CD1c-positive myeloid dendritic cell (primary cell): ENCODE measurements around the gene OVOL1.
A peak's percentile ranks its signal among the peaks of the same experiment; 100 is the strongest.
"Not testable (repeated sequence)": the region's sequence is repeated elsewhere in the genome, so short reads cannot be mapped to it uniquely, and the experiment has no call there.

Experiments used
- DNase-seq: peaks from one replicate; pipeline ENCODE4 v3.0.0-alpha.2; 2016; ENCODE audit errors: extremely low spot score

The OVOL1 gene

DNA sequence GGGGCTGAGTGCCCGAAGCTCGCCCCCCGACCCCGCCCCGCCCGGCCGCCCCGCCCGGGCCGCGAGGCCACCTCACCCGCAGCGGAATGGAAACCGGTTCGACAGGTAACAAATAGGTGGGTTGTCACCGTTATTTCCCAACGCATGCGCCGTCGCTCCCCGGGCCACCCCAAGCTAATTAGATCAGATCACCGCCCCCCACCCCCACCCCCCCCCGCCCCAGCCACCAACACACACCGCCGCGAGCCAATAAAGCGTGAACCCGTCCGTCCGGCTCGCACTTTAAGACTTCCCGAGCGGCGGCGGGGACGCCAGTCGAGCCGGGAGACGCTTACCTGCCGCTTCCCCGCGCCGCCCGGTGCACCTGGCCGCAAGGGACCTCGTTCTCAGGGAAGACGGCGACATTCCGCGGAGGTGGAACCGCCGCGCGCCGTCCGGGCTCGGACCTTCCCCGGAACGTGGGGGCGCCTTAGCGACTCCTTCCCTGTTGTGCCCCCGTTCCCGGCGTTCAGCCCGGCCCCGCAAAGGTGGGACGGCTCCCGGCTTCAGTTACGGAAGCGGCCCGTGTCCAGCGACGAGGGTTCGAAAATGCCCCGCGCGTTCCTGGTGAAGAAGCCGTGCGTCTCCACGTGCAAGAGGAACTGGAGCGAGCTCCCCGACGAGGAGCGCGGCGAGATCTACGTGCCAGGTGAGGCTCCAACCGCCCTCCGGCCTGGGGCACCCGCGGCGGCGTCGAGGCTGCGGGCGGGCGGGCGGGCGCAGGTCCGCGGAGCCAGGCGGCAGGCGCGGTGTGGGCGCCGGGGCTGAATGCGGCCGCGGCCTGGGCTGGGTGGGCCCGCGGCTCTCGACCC is at the start of gene OVOL1:
TSS of gene OVOL1 (plus strand) at position 278 of the 851 bp plus-strand sequence. CDS start at position 589, 311 bp downstream.
- DNase-seq, result peak; percentile 17

DNA sequence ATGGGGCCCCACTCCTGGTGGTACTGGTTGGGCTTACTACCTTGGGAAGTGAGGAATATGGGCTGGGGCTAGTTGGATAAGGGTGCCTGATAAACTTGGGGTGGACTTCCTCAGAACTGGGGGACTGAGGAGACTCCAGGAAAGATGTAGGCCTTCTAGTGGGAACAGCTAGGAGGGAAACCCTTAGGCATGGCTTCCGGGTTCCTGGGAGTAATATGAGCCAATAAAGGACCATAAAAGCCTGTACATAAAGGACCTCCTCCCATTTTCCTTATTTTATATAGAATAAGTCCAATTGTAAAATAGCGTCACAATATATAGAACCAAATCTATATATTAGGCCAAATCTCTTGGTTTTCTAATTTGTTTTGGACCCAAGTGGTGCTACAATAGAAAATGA is 47.8 kb upstream of the OVOL1 start:
- no peak for DNase-seq

GRCh38 chr11:65741185-65741584 is 45.7 kb upstream of the OVOL1 start:
- no peak for DNase-seq

- DNase-seq, result no peak
Observed at GRCh38 chr11:65742353-65742752, 44.5 kb upstream of the OVOL1 start.

DNA sequence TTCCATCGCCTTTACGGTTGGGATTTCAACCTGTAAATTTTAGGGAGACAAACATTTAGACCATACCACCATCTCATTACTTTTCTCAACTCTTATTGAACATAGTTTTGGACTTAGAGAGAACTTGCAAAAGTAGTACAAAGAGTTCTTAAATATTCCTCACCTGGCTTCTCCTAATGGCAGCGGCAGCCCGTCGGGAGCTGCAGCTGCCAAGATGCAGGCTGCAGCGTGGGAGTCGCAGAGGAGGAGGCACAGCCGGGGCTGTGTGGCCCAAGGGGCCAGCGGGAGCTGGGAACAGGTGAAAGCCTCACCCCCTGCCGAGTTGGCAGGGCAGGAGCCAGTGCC is 43.2 kb upstream of the OVOL1 start:
- DNase-seq, result no peak

DNA sequence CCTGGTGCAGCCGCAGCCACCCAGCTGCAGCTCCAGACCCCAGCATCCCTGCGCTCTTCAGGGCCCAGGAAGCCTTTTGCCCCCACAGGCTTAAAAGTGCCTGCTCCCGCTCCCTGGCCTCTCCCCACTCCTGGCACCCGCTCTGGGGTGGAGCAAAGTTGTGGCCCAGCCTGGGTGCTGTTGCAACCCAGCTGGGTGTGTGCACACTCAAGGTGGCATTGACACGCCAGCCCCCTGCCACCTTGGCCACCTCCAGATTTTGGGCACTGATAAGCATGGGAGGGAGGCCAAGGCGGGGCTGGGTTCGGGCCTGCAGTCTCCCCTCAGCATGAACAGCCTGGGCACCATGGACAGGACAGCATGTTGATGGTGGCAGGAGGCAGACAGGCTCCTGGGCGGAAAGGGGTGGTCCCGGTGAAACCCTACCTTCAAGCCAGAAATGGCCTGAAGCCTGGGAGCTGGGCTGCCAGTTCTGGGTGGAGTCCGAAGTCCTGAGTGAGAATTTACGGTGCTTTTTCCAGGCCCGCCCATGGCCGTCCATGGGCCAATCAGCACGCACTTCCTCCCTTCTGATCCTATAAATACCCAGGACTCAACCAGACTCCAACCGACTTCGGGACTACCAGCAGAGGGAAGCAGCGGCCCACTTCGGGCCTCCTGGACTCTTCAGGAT is 42.7 kb upstream of the OVOL1 start:
- peak; percentile 50 for DNase-seq

DNA sequence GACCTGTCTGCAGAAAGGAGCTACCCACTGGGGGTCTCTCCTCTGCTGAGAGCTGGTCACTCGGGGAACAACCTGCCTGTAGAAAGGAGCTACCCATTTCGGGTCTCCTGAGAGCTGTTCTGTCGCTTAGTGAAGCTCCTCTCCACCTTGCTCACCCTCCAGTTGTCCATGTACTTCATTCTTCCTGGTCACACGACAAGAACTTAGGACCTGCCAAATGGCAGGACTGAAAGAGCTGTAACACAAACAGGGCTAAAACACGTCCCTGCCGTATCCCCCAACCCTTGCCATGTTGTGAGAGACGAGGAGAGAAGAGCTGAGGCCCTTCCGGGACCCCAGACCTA is 42.2 kb upstream of the OVOL1 start:
- no peak for DNase-seq

GRCh38 chr11:65745049-65745448 is 41.8 kb upstream of the OVOL1 start:
- DNase-seq, result no peak

DNA sequence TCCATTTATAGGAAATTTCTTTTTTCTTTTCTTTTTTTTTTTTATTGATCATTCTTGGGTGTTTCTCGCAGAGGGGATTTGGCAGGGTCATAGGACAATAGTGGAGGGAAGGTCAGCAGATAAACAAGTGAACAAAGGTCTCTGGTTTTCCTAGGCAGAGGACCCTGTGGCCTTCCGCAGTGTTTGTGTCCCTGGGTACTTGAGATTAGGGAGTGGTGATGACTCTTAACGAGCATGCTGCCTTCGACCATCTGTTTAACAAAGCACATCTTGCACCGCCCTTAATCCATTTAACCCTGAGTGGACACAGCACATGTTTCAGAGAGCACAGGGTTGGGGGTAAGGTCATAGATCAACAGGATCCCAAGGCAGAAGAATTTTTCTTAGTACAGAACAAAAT is 24.7 kb upstream of the OVOL1 start:
- not testable (repeated sequence) for DNase-seq

- DNase-seq, result not testable (repeated sequence)
Observed at GRCh38 chr11:65762816-65763215, 24.0 kb upstream of the OVOL1 start.

DNA sequence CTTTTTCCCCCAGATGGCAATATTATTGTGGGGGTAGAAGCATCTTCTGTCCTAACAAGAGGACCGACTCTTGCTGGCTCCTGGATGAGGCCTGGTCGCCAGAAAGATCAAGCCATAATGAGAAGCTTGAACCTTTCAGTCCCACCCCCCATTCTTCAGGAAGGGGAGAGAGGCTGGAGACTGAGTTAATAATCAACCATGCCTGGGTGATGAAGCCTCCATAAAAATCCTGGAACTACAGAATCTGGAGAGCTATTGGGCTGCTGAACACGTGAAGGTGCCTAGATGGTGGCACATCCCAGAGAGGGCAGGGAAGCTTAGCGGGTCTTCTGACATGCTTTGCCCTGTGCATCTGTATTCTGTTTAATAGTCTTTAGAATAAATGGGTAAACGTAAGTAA is 22.4 kb upstream of the OVOL1 start:
- no peak for DNase-seq

DNA sequence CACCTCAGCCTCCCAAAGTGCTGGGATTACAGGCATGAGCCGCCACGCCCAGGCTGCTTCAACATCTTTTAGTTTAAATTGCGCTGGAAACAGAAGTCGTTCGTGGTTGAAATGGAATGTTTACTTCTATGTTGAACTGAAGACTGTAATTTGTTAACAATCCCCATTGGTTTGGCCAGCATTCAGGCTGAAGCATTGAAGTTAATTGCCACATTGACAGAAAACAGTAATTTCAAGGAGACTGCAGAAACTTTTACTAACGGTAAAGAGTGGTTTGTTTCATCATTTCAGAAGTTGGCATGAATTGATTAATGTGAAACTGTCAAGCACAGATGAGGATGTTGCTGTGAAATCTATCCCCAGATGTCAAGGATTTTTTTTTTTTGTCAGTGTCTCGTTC is 20.3 kb upstream of the OVOL1 start:
- no peak for DNase-seq

DNA sequence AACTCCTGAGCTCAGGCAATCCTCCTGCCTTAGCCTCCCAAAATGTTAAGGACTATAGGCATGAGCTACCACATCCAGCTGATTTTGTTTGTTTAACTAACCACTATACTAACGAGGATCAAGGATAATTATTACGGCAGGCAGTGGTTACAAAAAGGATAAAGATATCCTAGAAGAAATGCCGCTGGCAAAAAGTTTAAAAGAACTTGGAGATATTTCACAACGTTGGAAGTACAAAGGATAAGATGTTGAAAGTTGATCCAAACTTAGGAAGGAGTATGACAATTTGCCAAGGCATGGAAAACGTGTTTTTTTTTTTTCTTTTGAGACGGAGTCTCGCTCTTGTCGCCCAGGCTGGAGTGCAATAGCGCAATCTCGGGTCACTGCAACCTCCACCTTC is 19.5 kb upstream of the OVOL1 start:
- no peak for DNase-seq

DNA sequence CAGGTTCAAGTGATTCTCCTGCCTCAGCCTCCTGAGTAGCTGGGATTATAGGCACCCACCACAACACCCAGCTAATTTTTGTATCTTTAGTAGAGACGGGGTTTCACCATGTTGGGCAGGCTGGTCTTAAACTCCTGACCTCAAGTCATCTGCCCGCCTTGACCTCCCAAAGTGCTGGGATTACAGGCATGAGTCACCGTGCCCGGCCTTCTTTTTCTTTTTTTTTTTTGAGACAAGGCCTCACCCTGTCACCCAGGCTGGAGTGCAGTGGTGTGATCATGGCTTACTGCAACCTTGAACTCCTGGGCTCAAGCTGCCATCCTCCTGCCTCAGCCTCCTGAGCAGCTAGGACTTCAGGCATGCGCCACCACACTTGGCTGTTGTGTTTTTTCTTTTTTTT is 19.1 kb upstream of the OVOL1 start:
- DNase-seq, result not testable (repeated sequence)

GRCh38 chr11:65770951-65771567 is 15.8 kb upstream of the OVOL1 start:
- no peak for DNase-seq

GRCh38 chr11:65771589-65772112 is 15.2 kb upstream of the OVOL1 start:
- DNase-seq, result no peak

DNA sequence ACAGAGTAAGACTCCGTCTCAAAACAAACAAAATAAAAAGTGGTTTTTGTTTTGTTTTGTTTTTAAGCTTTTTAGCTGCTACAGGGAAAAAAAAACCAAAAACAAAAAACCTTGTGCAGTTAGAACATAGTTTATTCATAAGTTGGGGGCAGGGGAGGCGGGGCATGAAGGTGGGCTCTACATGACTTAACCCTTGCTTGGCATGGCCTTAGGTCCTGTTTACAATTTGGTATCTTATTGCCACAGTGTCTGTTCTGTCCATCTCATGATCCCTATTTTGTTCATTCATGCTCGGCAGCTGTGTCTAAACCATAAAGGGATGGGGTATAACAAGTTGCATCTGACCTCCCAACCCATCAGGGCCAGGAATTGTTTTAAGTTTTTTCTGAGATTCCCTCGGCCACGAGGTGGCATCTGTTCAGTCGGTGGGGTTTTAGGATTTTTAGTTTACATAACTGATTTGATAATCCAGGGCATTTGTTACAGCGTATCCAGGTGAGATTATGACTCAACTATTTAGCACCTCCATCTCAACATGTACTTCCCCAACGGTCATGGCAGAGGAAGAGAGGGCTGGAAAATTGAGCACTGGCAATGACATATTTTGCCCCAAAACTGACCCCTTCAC is 13.0 kb upstream of the OVOL1 start:
- DNase-seq, result no peak

DNA sequence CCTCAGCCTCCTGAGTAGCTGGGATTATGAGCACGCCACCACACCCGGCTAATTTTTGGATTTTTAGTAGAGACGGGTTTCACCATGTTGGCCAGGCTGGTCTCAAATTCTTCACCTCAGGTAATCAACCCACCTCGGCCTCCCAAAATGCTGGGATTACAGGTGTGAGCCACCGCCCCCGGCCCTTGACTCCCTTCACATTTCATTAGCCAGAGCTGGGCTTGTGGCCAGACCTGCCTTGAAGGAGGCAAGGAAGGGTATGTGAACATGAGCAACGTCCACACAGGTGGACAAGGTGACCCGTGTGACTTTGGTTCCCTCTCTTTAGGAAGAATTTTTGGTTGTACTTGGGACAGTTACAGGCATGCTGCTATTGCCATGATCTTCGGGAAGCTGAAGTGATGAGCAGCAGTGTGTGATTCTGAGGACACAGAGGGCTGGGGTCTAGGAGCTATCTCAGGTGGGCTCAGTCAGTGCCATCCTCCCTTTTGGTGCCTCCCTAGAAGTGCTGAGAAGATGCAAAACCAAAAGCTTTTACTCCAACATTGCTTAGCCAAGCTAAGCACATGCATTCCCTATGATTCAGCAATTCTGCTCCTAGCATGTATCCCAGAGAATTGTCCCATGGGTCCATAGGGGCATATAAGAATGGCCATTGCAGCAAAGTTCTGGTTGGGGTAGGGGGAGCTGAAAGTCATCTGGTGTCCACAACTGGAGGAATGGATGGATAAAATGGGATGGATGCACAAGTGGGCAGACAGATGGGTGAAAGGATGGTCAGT is 12.1 kb upstream of the OVOL1 start:
- DNase-seq, result no peak

DNA sequence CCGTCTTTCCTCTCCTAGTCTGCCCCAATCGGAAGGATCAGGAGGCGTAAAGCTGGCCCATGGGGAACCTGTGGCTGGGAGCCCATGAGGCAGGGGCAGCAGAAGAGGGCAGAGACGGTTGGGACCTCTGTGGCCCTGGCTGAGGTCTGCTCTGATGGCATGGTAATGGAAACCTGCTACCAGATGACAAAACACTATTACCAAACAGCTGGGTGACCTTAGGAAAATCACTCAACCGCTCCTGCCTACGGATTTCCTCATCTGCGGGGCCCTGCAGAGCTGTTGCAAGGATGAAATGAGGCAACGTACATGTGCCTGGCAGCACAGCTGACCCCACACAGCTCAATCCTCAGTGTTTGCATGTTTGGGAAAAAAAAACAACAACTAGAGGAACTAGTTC is 10.7 kb upstream of the OVOL1 start:
- peak; percentile 92 for DNase-seq

DNA sequence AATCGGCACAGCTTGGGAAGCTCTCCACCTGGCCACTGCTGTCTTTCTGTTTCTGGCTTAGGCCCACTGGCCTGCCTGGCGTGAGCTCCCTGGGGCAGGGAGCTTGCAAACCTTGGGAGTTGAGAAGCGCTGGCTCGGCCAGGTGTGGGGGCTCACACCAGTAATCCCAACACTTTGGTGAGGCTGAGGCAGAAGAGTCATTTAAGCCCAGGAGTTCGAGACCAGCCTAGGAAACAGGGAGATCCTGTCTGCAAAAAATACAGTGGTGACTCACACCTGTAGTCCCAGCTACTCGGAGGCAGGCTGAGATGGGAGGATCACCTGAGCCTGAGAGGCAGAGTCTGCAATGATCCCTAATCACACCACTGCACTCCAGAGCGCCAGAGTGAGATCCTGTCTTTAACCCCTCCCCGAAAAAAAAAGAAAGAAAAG is 10.1 kb upstream of the OVOL1 start:
- no peak for DNase-seq

DNA sequence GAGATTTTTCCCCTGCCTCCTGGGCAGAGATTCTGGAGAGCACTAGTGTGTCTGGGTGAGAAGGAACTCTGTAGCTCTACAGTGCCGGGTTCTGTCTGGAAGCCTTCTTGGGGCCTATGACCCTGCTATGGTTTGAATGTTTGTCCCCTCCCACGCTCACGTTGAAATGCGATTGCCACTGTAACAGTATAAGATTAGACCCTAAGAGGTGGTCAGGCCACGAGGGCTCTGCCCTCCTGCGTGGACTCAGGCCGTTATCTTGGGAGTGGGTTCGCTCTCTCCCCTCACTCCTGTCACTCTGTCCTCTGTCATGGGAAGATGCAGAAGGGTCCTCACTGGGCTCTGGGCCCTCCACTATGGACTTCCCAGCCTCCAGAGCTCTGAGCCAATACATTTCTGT is 9.6 kb upstream of the OVOL1 start:
- DNase-seq, result peak; percentile 13
